IPS-NIHi11 (cell line): ENCODE data around the gene FXR1.
A peak's percentile ranks its signal among the peaks of the same experiment; 100 is the strongest.
"Not testable (repeated sequence)": the region's sequence is repeated elsewhere in the genome, so short reads cannot be mapped to it uniquely, and the experiment has no call there.

ENCODE experiments used
- DNase-seq: peaks from one replicate; pipeline ENCODE4 v3.0.0; 2012; ENCODE audit warnings: mixed read lengths, low spot score

The FXR1 gene

GRCh38 chr3:180912304-180913296 lies at the start of gene FXR1:
TSS of gene FXR1 (plus strand) at chr3:180912670. CDS start at chr3:180912686, 16 bp downstream.
- peak; percentile 99 for DNase-seq

GRCh38 chr3:180870008-180870699 lies 42.3 kb upstream of the FXR1 start:
- DNase-seq, result peak; percentile 31

DNA sequence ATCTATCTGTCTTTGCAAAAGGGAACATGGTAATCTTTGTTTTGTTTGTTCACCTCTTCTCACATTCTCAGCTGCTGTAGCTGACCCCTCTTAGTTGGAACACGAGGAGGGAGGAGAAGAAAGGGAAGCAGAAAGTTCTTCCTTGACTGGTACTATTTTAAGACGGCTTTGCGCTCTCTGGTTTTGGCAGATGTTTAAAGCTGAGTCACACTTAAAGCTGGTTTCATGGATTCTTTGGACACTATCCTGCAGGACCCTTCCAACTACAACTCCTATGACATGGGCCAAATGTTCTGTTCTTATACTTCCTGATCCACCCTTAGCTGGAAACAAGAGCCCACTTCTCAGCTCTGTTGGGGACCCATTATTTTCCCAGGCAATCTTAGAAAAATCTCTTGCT lies 40.6 kb upstream of the FXR1 start:
- no peak for DNase-seq

- DNase-seq, result not testable (repeated sequence)
Measured at GRCh38 chr3:180872430-180872829, 40.0 kb upstream of the FXR1 start.

- DNase-seq, result no peak
Measured at GRCh38 chr3:180875124-180875698, 37.3 kb upstream of the FXR1 start.

GRCh38 chr3:180881065-180881801 lies 31.2 kb upstream of the FXR1 start:
- DNase-seq, result no peak

DNA sequence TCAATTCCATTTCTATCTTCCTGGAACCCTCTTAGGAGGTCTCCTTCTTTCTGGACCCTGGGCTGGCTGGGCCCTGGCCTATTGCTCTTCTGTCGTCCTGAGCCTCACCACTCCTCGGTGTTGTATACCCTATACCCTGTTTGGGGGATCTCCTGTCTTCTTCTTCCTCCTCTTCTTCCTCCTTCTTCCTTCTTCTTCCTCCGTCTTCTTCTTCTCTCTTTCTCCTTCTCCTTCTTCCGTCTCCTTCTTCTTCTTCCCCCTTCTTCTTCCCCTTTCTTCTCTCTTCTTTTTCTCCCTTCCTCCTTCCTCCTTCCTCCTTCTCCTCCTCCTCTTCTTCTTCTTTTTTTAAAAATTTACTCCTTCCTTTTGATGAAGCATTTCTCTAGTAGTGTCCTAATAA lies 30.4 kb upstream of the FXR1 start:
- DNase-seq, result no peak

DNA sequence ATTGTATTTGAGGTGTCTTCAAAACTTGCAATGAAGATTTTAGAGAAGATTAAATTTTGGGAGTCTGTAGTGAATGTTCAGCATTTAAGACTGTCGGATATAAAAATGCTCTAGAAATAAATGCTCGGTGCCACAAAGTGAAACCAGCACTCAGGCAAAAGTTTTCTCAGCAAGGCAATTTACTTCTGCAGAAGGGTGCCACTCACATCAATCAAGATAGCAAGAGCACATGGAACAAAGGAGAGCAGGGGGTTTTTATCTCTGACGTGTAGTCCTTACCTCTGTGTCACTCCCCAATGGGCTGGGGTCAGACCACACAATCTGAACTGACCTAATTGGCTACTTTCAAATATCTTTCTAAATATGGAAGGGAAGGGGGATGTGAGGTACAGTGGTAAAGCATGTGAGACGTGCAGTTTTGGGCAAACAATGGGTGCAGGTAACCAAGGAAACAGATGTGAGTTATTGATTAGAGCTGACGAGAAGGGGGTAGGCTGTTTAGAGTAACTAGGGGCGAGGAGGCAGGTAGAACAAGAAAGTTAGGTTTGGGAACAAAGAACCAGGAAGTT lies 23.4 kb upstream of the FXR1 start:
- no peak for DNase-seq

DNA sequence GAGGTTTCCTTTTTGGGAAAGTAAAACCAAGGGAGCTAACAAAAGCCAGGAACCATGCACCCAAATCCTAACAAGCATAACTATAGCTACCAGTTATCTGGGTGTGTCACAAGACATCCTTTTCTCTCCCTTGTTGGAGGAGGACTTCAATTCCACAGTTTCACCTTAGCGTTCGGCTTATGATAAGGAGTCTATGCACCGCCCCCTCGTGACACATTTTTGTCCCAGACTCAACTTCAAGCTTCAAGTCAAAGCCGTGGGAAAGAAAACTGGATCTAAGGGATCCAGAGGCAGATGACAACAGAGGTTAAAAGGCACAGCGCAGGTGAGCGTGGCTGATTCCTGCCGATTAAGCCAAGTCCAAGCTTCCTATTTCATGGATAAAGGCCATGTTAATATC lies 13.9 kb upstream of the FXR1 start:
- DNase-seq, result no peak

DNA sequence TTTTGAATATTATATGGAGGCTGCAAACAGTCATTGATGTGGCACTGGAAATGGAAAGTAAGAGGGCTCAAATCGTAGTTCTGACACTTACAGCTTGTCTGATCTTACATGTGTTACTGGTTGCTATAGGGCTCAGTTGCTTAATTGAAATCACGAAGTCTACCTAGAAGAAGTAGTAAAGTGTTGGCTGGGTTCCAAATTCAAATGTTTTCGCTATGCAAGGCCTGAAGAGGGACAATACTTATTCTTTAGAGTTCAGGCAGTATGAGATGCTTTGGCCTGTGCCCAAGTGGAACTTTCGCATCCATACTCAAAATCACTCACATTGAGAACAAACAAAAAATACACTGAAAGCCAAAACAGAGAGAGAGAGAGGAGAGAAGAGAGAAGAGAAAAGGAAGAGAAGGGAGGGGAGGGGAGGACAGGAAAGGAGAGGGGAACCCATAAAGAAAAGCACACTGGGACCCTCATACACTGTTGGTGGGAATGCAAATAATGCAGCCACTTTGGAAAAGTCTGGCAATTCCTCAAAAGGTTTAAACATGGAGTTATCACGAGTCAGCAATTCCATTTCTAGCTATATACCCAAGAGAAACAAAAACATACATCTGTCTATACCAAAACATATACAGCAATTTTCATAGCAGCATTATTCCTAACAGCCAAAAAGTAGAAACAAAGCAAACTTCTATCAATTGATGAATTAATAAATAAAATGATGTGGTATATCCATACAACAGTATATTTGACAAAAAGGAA lies 2.9 kb upstream of the FXR1 start:
- DNase-seq, result no peak

DNA sequence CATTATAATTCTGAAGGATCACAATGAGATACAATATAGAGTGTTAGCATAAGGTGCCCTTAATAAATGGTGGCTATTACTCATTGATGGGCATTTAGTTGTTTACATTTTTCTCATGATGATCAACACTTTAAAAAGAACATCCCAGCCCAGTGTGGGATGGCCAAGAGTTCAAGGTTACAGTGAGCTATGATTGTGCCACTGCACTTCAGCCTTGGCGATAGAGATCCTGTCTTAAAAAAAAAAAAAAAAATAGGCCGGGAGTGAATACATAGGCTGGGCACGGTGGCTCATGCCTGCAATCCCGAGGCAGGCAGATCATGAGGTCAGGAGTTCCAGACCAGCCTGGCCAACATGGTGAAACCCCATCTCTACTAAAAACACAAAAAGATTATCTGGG lies 1.6 kb upstream of the FXR1 start:
- DNase-seq, result no peak

GRCh38 chr3:180911876-180912303 lies 580 bp upstream of the FXR1 start:
- DNase-seq, result no peak

- peak; percentile 7 for DNase-seq
Measured at GRCh38 chr3:180913581-180914404, 1.3 kb downstream of the FXR1 start.

DNA sequence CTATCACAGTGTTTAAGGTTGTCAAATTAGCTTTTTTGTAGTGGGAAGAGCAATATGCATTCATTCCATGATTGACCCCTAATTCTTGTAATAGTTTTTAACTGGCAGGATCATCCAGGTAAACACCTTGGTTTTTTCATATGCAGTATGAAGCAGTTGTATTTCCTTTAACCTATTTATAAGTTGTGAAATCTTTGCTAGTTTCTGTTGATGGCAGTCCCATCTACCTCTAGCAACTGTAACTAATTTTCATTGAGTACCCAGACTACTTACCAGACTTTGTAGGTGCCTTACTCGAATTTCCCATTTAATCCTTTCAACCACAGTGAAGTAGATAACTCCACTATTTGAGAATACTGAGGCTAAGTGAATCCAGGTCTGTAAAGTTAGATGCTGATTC lies 6.1 kb downstream of the FXR1 start:
- no peak for DNase-seq

- DNase-seq, result no peak
Measured at GRCh38 chr3:180922242-180922641, 9.8 kb downstream of the FXR1 start.

- DNase-seq, result no peak
Measured at GRCh38 chr3:180923561-180923960, 11.1 kb downstream of the FXR1 start.

GRCh38 chr3:180926526-180926925 lies 14.1 kb downstream of the FXR1 start:
- no peak for DNase-seq

DNA sequence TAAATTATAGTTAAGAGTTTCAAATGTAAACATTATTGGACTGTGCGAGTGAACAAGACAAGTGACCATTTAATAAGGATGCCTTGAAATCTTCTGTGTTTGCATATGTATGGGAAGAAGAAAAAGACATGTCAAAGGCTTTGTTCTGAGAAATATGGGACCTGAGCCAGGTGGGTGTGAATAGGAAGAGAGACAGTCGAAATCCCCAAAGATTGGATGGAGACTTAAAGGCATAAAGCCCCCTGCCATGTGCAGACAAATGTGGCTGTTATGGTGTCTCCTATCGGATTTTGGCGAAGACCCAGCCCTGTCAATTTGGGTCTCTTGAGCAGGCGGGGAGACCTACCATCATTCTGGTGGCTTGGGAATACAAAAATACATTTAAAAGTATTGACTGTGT lies 16.9 kb downstream of the FXR1 start:
- DNase-seq, result no peak

DNA sequence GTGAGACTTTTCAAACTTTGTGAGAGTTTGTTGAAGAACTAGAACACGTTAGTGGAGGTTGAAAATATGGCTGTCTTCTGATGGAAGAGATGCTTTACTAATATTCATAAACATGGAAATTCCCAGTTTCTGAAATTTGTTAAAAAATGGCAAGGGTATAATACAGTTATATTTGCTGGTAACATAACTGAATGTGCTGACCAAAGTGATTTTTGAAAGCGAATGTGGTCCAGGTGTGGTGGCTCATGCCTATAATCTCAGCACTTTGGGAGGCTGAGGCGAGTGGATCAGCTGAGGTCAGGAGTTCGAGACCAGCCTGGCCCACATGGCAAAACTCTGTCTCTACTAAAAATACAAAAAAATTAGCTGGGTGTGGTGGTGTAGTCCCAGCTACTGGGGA lies 18.1 kb downstream of the FXR1 start:
- DNase-seq, result no peak

DNA sequence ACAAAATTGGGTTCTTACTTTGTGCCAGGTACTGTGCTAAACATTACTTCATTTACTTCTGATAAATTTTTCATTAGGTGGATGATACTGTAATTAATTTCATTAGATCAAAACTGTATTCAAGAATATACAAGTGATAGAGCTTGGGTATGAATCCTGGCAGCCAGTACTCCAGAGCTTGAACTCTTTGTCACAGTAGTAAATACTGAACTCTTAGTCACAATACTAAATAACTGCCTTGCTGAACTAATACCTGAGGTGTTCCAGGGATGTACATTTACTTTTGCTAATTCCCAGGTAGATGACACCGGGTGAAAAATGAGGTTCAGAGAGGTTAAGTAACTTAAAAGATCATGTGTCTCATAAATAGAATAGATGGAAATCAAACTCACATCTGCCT lies 20.3 kb downstream of the FXR1 start:
- no peak for DNase-seq
